A549 (cell line): ENCODE measurements around the gene TREM1. TPM values are rescaled to one million over a fixed set of nuclear protein-coding genes. Genes with fewer than 3 reads are reported as not detected.

ENCODE experiments used
- ATAC-seq, 2 experiments: fragments of 200-7000 bp in 1 of 2; fragments of >200 bp in 1 of 2; cut with Nextera tagmentation in 1 of 2; cut with Tn5 transposase in 1 of 2; 3 replicates each; pipeline versions ENCODE4 v1.8.0 to v1.9.1; 2018 to 2020; ENCODE audit warnings: mild to moderate bottlenecking in 1 of 2, moderate library complexity in 1 of 2
- CTCF ChIA-PET: fragments of 300-600 bp; sonication (Branson Sonifier 250); formaldehyde crosslinking; extraction: SDS; loops from one replicate; lab custom pipeline; 2021; ENCODE audit warnings: antibody characterized with exemption, inconsistent platforms; lab: Yijun Ruan, JAX
- POLR2A ChIA-PET: fragments of 350-600 bp; formaldehyde crosslinking; extraction: SDS; loops from one replicate; lab custom pipeline; 2021; ENCODE audit warnings: antibody characterized with exemption, inconsistent platforms; lab: Yijun Ruan, JAX
- DNase-seq, 2 experiments: peaks; one replicate each; pipeline versions ENCODE4 v3.0.0 to v3.0.0-alpha.2; 2011 to 2016; ENCODE audit warnings: low read depth in 1 of 2, low spot score in 1 of 2
- FAIRE-seq: peaks from 2 replicates; lab custom pipeline; 2011; peaks lifted over from hg19 to GRCh38; lab: Jason Lieb, UNC
- H3K27ac ChIP-seq, 2 experiments: fragments of >200 bp; sonication (Bioruptor Twin); formaldehyde crosslinking; 3 replicates each; pipeline ENCODE4 v1.5.1; 2016 to 2017
- H3K4me1 ChIP-seq: fragments of >200 bp; sonication (Bioruptor Twin); formaldehyde crosslinking; 3 replicates; pipeline ENCODE4 v1.6.1; 2016
- H3K4me2 ChIP-seq: fragments of >200 bp; sonication (Bioruptor Twin); formaldehyde crosslinking; 3 replicates; pipeline ENCODE4 v1.6.1; 2016
- H3K4me3 ChIP-seq: fragments of >200 bp; sonication (Bioruptor Twin); formaldehyde crosslinking; 3 replicates; pipeline ENCODE4 v1.5.1; 2016
- H3K9me3 ChIP-seq: fragments of >200 bp; sonication (Bioruptor Twin); formaldehyde crosslinking; 3 replicates; pipeline ENCODE4 v1.6.1; 2016
- EHF ChIP-seq: fragments of 250-450 bp; sonication (Bioruptor Pico); IDR thresholded peaks from 2 replicates; pipeline ENCODE4 v1.5.0; 2020; ENCODE audit warnings: mild to moderate bottlenecking
- ESRRA ChIP-seq: fragments of 150-350 bp; IDR thresholded peaks from 2 replicates; pipeline ENCODE4 v1.6.1; 2014; ENCODE audit warnings: mild to moderate bottlenecking, low read length, borderline replicate concordance
- FOSB ChIP-seq: fragments of 250-450 bp; sonication (Bioruptor Pico); IDR thresholded peaks from 2 replicates; pipeline ENCODE4 v1.5.0; 2020; ENCODE audit warnings: mild to moderate bottlenecking, moderate library complexity
- FOSL2 ChIP-seq, 2 experiments: fragments of 450-650 bp in 1 of 2; fragments of >200 bp in 1 of 2; sonication (Bioruptor Twin) in 1 of 2; formaldehyde crosslinking; IDR thresholded peaks; 2 replicates each; pipeline versions ENCODE4 v1.5.0 to v1.6.1; 2016 to 2020; ENCODE audit warnings: mild to moderate bottlenecking in 1 of 2, moderate library complexity in 1 of 2
- FOXS1 ChIP-seq: fragments of 250-450 bp; sonication (Bioruptor Pico); IDR thresholded peaks from 2 replicates; pipeline ENCODE4 v1.5.0; 2020; ENCODE audit warnings: mild to moderate bottlenecking, moderate library complexity
- GATA3 ChIP-seq: IDR thresholded peaks from 2 replicates; pipeline ENCODE4 v1.6.1; 2012; ENCODE audit warnings: borderline replicate concordance
- HDAC2 ChIP-seq: fragments of 200-600 bp; sonication (generic); IDR thresholded peaks from 2 replicates; pipeline ENCODE4 v1.6.1; 2016
- HES2 ChIP-seq: fragments of >200 bp; sonication (Bioruptor Twin); formaldehyde crosslinking; IDR thresholded peaks from 2 replicates; pipeline ENCODE4 v1.6.1; 2016
- HMGXB4 ChIP-seq: fragments of 250-450 bp; sonication (Bioruptor Pico); IDR thresholded peaks from 2 replicates; pipeline ENCODE4 v1.5.0; 2021; ENCODE audit warnings: mild to moderate bottlenecking, moderate library complexity, borderline replicate concordance
- HOXA7 ChIP-seq: fragments of 250-450 bp; sonication (Bioruptor Pico); IDR thresholded peaks from 2 replicates; pipeline ENCODE4 v1.5.0; 2020; ENCODE audit warnings: mild to moderate bottlenecking, moderate library complexity
- JUNB ChIP-seq: fragments of >200 bp; sonication (Bioruptor Twin); formaldehyde crosslinking; IDR thresholded peaks from 2 replicates; pipeline ENCODE4 v1.6.1; 2016
- NR3C1 ChIP-seq: fragments of >200 bp; sonication (Bioruptor Twin); formaldehyde crosslinking; IDR thresholded peaks from 3 replicates; pipeline ENCODE4 v1.6.1; 2017
- PBX3 ChIP-seq: IDR thresholded peaks from 2 replicates; pipeline ENCODE4 v1.6.1; 2012
- REST ChIP-seq: fragments of 200-600 bp; sonication (generic); IDR thresholded peaks from 2 replicates; pipeline ENCODE4 v1.6.1; 2016; ENCODE audit warnings: antibody characterized with exemption, mild to moderate bottlenecking, moderate library complexity
- RFX5 ChIP-seq: fragments of 450-650 bp; IDR thresholded peaks from 2 replicates; pipeline ENCODE4 v1.7.1; 2014; ENCODE audit warnings: antibody characterized with exemption, mild to moderate bottlenecking, moderate library complexity
- ZNF302 ChIP-seq: fragments of 250-450 bp; sonication (Bioruptor Pico); IDR thresholded peaks from 2 replicates; pipeline ENCODE4 v1.9.0; 2021; ENCODE audit warnings: inconsistent platforms, mild to moderate bottlenecking, moderate library complexity
- ZSCAN20 ChIP-seq: fragments of 250-450 bp; sonication (Bioruptor Pico); IDR thresholded peaks from 2 replicates; pipeline ENCODE4 v1.8.0; 2022; ENCODE audit warnings: mild to moderate bottlenecking, moderate library complexity
- whole genome bisulfite sequencing: methylation state at CpG from one replicate; pipeline ENCODE4 v1.1.6; 2017; ENCODE audit errors: missing lambda C conversion rate; 5-methylcytosine and 5-hydroxymethylcytosine counted together
- polyA plus RNA-seq, 4 experiments: library from polyadenylated mRNA; depleted of rRNA in 3 of 4; stranded (reverse); fragments of >200 nt; fragmentation: RNase III in 1 of 4; extraction: RNeasy Plus Mini Kit Qiagen cat#74134 plus additional on column Dnase treatment in 1 of 4; gene quantifications; 2 replicates in 3 of 4; 3 replicates in 1 of 4; pipeline ENCODE4 v1.2.3, GENCODE V29; 2011 to 2017

Gene TREM1
- polyA plus RNA-seq, 2 of the 4 experiments (the other 2 are of a cell fraction) = not detected

GRCh38 chr6:41315943-41316620 is 29.6 kb upstream of the TREM1 start (continued):
- TF ChIP-seq HOXA7 (CRISPR knock-in tag) = no peak

GRCh38 chr6:41315203-41315602 is 28.7 kb upstream of the TREM1 start:
- Histone ChIP-seq H3K9me3 (no peaks in the 10 kb centered on the region), H3K27ac (no peak overlapping the region), H3K4me3 (no peak overlapping the region), H3K4me2 (no peak overlapping the region), H3K4me1 (peaks cover 8% of the 10 kb centered on the region)
- no peak for ATAC-seq
- 5% methylated on average over 2 of the region's 2 CpGs for WGBS
- TF ChIP-seq NR3C1 (no peak), HES2 (no peak), REST (no peak), ZNF302 (CRISPR knock-in tag) (no peak), FOSL2 (IDR thresholded peaks at IDR 0.05) (no peak), FOSL2 (CRISPR knock-in tag; IDR thresholded peaks at IDR 0.05) (no peak), EHF (CRISPR knock-in tag) (no peak), FOSB (no peak), GATA3 (no peak), HDAC2 (no peak), RFX5 (no peak), ZSCAN20 (CRISPR knock-in tag) (no peak), FOXS1 (CRISPR knock-in tag) (no peak), HMGXB4 (CRISPR knock-in tag) (no peak), PBX3 (no peak), ESRRA (no peak), JUNB (no peak)
- ChIA-PET CTCF (no interaction called here), POLR2A (no interaction called here)
- FAIRE-seq = no peak
- no peak for DNase-seq
